Measurements from ENCODE around the gene GALNS.
"Not testable (repeated sequence)": the region's sequence is repeated elsewhere in the genome, so short reads cannot be mapped to it uniquely, and the experiment has no call there.

The GALNS gene, protein sequence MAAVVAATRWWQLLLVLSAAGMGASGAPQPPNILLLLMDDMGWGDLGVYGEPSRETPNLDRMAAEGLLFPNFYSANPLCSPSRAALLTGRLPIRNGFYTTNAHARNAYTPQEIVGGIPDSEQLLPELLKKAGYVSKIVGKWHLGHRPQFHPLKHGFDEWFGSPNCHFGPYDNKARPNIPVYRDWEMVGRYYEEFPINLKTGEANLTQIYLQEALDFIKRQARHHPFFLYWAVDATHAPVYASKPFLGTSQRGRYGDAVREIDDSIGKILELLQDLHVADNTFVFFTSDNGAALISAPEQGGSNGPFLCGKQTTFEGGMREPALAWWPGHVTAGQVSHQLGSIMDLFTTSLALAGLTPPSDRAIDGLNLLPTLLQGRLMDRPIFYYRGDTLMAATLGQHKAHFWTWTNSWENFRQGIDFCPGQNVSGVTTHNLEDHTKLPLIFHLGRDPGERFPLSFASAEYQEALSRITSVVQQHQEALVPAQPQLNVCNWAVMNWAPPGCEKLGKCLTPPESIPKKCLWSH

DNA sequence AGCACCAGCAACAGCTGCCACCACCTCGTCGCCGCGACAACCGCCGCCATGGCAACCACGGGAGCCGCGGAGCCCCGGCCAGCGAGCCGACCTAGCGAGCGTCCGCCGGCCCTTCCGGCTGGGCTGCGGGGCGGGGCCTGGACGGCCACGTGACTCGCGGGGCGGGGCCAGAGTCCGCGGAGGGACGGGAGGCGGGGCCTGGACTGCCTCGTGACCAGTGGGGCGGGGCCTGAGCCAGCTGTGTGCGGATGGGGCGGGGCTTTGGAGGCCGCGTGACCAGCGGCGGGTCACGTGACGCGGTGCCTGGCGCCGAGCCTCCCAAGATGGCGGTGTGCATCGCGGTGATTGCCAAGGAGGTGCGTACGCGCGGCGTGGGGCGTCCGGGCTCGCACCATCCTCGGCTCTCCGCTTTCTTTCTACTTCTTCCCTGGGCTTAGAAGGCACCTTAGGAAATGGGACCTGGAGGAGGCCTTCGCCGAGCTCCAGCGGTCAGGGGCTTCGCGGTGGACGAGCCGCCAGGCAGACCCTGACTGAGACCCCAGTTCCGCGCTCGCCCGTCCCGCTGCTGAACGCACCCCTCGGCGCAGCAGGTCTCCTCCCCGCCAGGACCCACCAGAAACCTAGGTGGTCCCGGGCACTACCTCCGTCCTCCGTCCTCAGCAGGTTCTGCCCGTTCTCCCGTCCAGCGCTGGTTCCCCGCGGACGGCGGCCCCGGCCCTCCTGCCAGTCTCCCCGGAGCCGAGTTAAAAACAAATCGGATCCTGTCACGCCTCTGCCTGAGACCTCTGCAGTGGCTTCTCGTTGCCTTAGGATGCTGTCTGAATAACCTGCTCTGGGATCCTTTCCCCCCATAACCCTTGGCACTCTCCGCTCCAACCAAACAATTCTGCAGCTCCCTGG, at the start of gene GALNS, which contains the start of gene TRAPPC2L:
GALNS (minus strand) TSS at position 120 of the 900 bp plus-strand sequence; CDS start at position 50, 70 bp downstream.
TRAPPC2L (plus strand) TSS at position 300 of the 900 bp plus-strand sequence; CDS start at position 324, 24 bp downstream.
- peak; percentile 99 for DNase-seq (ENCODE audit: low spot score)

DNA sequence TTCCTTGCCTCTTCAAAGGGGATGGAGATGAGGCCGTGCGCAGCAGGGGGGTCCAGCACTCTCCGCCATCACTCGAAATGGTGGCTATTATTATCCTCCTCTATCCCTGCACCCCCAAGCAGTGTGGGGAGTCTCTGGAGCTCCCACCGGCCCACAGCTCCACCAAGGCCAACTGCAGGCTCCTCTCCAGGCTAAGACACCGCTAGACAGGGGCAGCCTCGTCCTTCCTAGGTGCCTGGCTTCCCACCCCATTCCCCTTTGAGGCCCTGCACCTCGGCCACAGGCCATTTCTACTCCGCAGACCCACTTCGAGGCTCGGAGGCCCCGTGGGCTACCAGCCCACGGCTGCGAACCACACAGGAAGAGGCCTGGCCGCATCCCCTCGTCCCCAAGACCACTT, 49.3 kb upstream of the GALNS start:
- no peak for DNase-seq (ENCODE audit: low spot score)

DNA sequence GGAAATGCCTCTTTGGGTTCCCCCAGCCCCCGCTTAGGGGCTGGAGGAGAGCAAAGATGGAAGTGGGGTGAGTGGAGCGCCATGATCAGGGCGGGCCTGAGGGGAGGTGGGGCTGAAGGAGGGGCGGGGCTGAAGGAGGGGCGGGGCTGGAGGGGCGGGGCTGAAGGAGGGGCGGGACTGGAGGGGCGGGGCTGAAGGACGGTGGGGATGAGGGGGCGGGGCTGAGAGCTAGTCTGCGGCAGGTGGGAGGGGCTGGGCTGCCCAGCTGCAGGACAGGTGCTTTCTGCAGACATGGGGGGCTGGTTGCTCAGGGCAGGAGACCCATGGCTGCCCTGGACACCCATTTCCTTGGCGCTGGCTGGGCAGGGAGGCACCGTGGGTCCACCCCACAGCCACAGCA, 48.8 kb upstream of the GALNS start:
- no peak for DNase-seq (ENCODE audit: low spot score)

DNA sequence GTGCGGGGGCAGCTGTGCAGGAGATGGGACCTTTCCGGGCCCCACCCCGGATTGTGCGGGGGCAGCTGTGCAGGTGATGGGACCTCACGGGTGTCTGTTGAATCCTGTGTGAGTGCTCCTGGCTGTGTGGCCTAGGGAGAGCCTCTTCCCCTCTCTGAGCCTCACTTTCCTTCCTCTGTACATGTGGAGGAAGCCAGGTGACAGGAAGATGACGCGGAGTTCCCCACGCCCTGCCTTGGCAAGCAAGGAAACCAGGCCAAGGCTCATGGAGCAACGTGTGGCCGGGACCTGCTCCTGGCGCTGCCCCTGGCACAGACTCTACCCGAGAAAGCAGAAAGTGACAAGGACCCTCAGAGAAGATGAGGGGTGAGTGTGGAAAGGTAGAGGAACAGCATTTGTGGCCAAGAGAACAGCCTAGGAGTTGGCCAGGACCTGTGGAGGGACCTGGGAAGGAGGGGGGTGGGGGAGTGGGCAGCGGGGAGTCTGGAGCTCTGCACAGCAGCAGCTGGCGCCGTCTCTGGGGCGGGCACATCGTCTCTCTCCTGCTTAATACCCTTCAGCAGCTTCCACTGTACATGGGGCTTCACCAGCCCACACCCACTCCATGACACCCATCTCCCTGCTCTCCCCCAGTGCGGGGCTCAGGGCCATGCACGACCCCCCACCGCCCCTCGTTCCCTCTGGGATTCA, 48.1 kb upstream of the GALNS start:
- DNase-seq (ENCODE audit: low spot score): no peak

DNA sequence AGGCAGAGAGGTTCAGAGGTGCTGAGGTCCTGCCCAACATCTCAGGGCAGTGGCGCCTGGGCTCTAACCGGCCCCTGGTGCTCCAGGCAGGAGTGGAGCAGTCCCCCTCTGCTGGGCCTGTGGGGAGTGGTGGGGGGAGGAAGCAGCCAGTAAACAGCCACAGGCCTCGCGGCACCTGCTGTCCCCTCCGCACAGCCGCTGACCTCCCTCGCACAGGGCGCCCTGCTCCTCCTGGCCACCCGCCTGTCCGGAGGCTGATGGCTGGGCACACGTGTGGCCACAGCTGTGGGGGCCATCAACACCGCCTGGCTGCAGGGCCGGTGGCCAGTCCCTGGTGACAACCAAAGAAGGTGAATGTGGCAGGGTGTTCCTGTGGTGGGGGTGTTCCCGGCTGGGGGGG, 46.5 kb upstream of the GALNS start:
- no peak for DNase-seq (ENCODE audit: low spot score)

DNA sequence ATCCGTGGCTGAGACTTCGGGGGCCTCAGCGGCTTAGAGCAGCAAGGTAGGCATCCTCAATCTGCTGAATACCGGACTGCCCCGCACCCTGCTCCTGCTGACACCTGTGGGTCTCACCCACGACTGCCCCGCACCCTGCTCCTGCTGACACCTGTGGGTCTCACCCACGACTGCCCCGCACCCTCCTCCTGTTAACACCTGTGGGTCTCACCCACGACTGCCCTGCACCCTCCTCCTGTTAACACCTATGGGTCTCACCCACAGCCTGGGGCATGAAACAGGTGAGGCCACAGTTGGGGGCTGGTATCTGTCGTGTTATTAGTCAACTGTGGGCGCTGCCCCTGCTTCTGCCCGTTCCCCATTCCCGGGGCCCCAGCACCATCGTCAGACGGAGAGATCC, 46.0 kb upstream of the GALNS start:
- no peak for DNase-seq (ENCODE audit: low spot score)

DNA sequence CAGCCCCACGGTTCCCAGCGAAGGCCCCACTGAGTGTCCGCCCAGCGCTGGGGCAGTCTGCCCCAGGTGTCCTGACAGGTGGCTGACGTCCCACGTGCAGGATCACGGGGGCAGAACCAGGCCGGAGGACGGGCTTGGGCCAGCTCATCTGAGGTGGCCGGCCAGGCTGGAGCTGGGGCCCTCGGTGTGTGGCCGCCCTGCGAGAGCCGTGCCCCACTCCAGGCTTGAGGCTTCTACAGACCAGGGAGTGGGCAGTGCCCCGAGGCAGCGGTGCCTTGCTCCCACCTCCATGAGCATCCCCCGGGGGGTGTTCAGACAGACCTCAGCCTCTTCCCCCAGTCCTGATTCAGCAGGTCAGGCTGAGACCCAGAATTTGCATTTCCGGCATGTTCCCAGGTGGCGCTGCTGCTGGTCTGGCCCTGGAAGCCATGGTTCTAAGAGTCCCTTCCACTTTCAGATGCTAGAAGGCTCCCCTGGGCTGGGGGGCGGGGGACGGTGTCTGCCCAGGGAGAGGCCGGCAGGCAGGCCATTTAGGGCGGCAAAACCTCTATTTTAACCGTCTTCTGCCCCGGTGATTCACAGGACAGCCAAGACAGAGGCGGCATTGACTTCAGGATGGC, 45.1 kb upstream of the GALNS start:
- no peak for DNase-seq (ENCODE audit: low spot score)

DNA sequence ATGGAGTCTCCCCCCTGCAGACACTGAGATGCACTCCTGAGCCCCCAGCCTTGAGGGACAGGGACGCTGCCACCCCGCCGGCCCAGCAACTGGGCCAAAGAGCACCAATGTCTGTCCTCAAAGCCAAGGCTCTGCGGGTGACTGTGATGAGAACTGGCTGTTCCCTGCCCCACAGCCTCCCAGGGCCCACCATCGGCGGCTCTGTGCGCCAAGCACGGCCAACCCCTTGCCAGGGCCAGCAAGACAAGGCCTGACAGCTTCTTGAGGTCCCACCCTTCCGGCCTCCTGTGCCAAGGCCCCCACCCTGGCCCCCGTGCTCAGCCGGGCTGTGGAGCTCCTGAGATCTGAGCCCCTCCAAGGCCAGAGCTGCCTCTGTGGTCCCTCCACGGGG, 43.9 kb upstream of the GALNS start:
- DNase-seq (ENCODE audit: low spot score): no peak

DNA sequence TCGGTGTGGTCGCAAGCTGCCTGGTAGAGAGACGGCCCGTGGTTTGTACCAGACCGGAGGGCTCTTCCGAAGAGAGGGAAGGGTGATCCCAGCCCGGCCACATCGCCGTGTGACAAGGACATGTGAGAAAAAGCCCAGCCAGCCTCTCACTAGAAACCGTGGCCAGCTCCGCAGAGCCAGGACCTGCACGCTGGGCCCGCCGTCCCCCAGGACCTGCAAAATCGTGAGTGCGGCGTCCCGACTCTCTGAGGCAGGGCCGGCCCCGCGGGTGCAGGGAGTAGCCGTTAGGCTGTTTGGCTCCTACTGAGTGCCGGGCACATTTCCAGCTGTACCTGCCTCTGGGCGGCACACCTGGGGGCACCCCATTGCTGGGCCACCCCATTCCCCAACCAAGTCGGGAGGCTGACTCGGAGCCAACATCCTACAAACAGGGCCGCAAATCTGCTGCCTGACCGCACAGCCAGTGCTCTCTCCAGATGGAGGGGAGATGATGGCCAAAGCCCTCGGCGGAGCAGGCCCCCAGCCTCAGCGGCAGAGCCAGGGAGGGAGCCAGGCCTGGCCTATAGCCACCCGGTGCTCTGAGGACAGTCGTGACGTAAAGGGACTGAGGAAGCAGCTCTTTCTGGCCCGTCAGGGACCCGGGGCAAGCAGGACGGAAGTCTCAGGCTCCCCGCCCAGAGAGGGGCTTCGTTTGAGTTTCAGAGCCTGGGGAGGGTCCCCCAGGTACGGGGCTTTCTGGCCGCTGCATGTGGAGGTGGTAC, 43.3 kb upstream of the GALNS start:
- DNase-seq (ENCODE audit: low spot score): no peak

DNA sequence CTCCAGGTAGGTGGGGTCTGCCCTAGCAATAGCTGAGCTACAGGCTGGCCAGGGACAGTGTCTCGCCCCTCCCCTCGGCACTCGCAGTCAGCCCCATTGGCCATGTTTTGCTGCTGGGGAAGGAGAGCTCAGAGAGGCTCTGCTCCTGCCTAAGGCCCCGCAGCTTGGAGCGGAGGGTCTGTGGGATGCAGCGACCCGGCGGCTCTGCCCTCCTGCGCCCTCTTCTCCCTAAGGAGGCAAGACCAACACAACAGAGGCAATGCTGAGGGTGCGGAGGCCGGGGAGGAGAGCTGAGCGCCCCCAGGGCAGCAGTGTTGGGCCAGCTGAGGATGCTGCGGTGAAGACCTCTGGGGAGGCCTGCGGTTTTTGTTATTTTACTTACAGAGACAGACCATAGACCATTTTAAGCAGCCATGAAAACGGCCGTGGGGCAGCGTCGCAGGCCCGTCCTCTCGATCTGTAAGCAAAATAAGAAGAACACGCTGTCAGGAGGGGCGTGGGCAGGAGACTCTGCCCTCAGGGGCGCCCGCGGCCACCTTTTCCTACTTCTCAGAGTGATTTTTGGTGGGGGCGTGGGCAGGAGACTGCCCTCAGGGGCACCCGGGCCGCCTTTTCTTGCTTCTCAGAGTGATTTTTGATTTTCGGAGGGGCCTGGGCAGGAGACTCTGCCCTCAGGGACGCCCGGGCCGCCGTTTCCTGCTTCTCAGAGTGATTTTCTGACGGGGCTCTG, 41.1 kb upstream of the GALNS start:
- DNase-seq (ENCODE audit: low spot score): no peak

DNA sequence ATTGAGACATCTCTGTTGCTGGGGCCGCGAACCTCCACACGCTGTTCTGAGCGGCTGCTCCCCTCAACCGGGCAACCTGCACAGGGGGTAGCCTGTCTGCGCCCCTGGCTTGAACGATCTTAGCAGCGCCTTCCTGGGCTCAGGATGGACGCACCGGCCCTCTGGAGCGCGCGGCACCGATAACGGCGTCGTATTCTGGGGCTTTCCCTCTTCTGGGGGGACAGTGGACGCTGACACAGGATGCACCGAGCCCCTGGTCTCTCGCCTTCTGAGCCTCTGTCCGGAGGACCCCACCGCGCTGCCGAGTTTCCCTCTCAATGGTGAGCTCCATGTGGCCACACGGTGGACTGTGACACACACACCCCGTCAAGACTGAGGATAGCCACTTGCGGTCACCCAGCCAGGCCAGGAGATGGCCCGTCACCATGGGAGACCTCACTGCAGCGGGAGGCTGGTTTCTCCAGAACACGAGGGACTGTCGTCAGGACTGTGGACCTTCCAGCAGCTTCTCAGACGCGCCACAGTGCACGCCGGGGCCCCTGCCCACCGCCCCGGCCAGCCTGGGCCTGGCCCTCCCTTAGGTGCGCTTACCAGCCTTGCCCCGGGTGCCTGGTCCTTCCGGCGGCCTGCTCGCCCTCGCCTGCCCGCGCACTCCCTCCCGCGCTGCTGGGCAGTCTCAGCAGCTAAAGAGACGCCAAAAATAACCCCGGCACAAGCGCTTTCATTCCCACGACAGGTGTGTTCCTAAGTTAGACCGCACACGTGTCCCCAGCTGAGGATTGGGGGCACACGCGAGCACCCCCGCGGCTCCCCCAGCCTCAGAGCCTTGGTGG, 39.7 kb upstream of the GALNS start:
- no peak for DNase-seq (ENCODE audit: low spot score)

DNA sequence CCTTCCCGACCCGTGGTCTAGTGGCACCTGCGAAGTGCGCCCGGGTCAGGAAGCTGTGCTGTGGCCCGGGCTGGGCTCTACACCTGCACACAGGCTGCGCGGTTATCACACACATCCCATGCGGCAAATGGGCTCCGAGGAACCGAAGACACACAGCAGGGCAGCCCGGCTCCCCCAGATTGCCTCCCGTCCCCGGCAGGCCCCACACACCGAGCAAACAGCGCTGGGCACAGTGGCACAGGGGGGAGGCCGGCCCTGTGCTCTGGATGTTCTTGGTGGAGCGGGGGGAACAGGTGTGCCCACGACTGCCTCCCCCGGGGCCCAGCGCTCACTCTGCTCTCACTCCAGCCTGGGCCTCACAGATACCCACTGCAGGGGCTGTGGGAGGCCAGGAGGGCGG, 38.6 kb upstream of the GALNS start:
- no peak for DNase-seq (ENCODE audit: low spot score)

DNA sequence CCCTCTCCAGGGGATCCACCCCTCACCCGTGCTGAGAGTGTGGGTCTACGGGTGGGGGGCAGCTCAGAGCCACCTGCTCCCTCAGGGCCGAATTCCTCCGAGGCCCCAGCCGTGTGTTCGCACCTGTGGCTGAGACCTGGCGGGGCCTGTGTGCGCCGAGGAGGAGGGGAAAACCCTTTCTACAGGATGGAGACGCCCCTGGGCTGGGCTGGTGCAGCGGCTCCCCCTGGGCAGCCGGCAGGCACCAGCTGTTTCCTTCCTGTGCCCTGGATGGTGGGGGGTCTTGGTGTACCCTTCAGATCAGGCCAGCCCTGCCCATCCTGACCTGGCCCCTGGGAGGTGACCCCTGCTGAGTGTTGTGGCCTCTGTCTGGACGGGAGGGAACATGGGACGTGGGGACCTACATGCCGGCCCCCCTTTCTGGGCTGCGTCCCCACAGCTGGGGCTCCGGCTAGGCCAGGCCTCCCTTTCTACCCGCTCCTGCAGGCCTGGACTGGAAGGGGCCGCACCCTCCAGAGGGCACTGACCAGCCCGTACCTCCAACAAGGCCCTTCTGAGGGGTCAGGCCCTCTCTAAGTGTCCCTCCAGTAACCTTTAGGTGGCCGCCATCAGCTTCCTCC, 38.0 kb upstream of the GALNS start:
- no peak for DNase-seq (ENCODE audit: low spot score)

DNA sequence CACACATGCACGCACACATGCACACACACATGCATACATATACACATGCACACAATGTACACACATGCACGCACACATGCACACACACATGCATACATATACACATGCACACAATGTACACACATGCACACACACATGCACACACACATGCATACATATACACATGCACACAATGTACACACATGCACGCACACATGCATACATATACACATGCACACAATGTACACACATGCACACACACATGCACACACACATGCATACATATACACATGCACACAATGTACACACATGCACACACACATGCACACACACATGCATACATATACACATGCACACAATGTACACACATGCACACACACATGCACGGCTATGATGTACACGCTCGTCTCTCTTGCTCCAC, 37.5 kb upstream of the GALNS start:
- DNase-seq (ENCODE audit: low spot score): not testable (repeated sequence)

DNA sequence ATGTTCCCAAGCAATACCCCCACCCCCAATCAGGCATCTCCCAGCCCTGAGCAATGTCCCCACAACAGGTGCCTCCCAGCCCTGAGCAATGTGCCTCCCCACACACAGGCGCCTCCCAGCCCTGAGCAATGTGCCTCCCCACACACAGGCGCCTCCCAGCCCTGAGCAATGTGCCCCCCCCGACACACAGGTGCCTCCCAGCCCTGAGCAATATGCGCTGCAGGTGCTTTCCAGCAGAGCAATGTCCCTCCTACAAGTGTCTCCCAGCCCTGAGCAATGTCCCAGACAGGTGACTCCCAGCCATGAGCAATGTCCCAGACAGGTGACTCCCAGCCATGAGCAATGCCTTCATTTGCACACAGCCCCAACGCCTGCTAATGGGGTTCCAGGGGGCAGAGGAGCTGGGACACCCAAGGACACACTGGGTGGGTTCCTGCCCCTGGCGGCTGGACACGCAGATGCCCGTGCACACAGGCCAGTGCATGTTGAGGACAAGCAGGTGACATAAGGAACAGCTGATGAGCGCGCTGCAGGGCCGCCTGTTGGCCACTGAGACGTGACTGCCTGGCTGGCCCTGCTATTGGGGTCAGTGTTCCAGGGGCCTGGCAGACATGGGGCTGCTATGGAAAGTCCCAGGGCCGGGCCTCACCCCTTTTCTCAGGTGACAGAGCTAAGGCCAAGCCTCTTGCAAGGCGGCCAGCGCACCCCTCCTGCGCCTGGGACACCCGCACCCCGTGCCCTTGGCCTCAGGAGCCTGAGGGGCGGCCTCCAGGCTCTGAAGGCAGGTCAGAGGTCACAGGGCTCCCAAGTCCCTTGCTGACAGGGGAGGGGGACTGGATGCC, 36.6 kb upstream of the GALNS start:
- no peak for DNase-seq (ENCODE audit: low spot score)

DNA sequence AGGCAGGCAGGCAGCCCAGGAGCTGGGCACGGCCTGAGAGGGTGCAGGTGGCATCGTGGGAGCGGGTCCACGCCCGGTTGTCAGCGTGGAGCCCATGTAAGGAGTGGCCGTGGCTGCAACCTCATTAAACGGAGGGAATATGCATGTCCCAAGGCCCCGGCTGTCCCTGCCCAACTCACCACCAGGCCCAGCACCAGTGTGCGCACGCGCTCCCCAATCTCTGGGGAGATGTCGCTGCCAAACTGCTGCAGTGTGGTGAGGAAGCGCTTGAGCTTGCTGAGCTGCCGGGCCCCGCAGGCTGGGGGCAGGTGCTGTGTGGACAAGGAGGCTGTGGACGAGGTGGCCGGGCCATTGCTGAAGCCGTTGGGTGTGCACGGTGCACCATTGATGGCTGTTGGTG, 35.3 kb upstream of the GALNS start:
- no peak for DNase-seq (ENCODE audit: low spot score)

DNA sequence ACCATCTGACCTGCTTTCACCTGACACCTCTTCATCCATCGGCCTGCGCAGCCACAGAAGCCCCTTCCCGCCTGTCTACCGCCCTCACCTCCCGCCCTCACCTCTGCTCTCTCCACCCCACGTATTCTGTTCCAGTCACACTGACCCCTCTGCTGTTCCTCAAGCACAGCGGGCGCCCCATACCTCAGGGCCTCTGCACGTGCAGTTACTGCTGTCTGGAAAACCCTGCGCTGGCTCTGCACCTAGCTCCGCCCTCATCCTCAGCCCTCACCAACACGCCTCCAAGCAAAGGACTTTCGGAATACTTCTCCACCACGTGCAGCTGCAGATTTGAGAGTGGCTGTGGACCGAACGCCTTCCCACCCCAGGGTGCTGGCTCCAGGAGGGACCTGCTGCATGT, 34.3 kb upstream of the GALNS start:
- DNase-seq (ENCODE audit: low spot score): no peak

All from hepatic stellate cell (primary cell).